ENCODE measurements around the gene TCF20.

DNA sequence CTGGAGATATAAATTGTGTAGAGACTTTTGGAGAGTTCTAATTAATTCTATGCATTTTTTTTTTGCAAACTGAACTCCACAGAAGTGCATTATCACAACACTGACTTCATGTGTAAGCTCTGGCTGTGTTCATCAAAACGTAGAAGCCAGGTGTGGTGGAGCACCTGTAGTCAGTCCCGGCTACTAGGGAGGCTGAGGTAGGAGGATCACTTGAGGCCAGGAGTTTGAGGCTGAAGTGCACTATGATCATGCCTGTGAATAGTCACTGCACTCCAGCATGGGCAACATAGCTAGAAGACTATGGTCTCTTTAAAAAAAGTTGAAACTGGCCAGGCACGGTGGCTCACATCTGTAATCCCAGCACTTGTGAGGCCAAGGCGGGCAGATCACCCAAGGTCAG lies 20.6 kb downstream of the TCF20 start:
- no peak for TF ChIP-seq POLR2A (IDR thresholded peaks at IDR 0.05)
- TF ChIP-seq, protein P1, sequence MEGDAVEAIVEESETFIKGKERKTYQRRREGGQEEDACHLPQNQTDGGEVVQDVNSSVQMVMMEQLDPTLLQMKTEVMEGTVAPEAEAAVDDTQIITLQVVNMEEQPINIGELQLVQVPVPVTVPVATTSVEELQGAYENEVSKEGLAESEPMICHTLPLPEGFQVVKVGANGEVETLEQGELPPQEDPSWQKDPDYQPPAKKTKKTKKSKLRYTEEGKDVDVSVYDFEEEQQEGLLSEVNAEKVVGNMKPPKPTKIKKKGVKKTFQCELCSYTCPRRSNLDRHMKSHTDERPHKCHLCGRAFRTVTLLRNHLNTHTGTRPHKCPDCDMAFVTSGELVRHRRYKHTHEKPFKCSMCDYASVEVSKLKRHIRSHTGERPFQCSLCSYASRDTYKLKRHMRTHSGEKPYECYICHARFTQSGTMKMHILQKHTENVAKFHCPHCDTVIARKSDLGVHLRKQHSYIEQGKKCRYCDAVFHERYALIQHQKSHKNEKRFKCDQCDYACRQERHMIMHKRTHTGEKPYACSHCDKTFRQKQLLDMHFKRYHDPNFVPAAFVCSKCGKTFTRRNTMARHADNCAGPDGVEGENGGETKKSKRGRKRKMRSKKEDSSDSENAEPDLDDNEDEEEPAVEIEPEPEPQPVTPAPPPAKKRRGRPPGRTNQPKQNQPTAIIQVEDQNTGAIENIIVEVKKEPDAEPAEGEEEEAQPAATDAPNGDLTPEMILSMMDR (IDR thresholded peaks at IDR 0.05 in 4 of 5, conservative IDR thresholded peaks at IDR 0.05 in 1 of 5), result no peak
